ENCODE results near the gene TAF1. TPM values are rescaled to one million over a fixed set of nuclear protein-coding genes. Genes with fewer than 3 reads are reported as not detected.
"Not testable (repeated sequence)": the region's sequence is repeated elsewhere in the genome, so short reads cannot be mapped to it uniquely, and the experiment has no call there.

The TAF1 gene
- 31.7 TPM for total RNA-seq (2013)
- 10 to 100 TPM in 1 of 3 donors, 1 to 10 TPM in 2; 4.0 to 19.7 (median 5.2) TPM for polyA plus RNA-seq
- polyA minus RNA-seq: 26.0 and 44.6 TPM in 2 replicates
- total RNA-seq: 27.4 to 97.1 (median 77.7) reads per million in 11 experiments

GRCh38 chrX:71365875-71366673 is at the start of gene TAF1:
Gene TAF1 (plus strand): TSS chrX:71366357. CDS start chrX:71366375, 18 bp downstream.
- H3K27ac ChIP-seq (ENCODE audit: low read depth in 1 of 2, low read length in 2 of 2): peak within 1 kb of the TSS; percentile 93 to 96
- Mint-ChIP-seq H3K36me3 (peaks cover 11 to 18% of the 10 kb centered on the region in 2 donors), H3K4me3 (peak within 1 kb of the TSS; percentile 95 to 96), H3K27ac (peak within 1 kb of the TSS; percentile 96 to 99 (median 98)), H3K27me3 (ENCODE audit: low read depth in 3 of 3) (peaks cover 0 to 6% (median 0%) of the 10 kb centered on the region in 3 donors), H3K9me3 (peaks cover 0 to 22% (median 7%) of the 10 kb centered on the region in 7 donors), H3K4me1 (peaks cover 13% of the 10 kb centered on the region)
- H4K20me1 ChIP-seq (ENCODE audit: insufficient read depth, low read length): peaks cover 3% of the 10 kb centered on the region
- intact Hi-C loops (cut with micrococcal nuclease): no loop called here
- peaks cover 6 to 10% of the 10 kb centered on the region in 2 donors for H3K36me3 ChIP-seq (replicated peaks in 1 of 2; ENCODE audit: control insufficient read depth in 1 of 2, insufficient read depth in 2 of 2, low read length in 2 of 2)
- peak; percentile 96 to 97 (median 97) for DNase-seq
- H3K9ac ChIP-seq (ENCODE audit: insufficient read depth, low read length, poor library complexity, severe bottlenecking): peak within 1 kb of the TSS; percentile 86
- H3K4me3 ChIP-seq (replicated peaks in 1 of 3; ENCODE audit: low read depth in 2 of 3, low read length in 3 of 3): peak within 1 kb of the TSS; percentile 76 to 90 (median 89)
- no peak for TF ChIP-seq CTCF (IDR thresholded peaks at IDR 0.05)
- no peaks in the 10 kb centered on the region for H3K27me3 ChIP-seq (ENCODE audit: control insufficient read depth in 2 of 2, insufficient read depth in 2 of 2, low read length in 2 of 2)
- H3K4me2 ChIP-seq (replicated peaks; ENCODE audit: extremely low read depth, low read length, poor library complexity, severe bottlenecking): peak within 1 kb of the TSS; percentile 86
- 0% methylated on average over 17 of the region's 51 CpGs for WGBS (ENCODE audit: insufficient coverage)
- peak within 1 kb of the TSS; percentile 67 for H2AFZ ChIP-seq (ENCODE audit: insufficient read depth, low read depth, low read length, poor library complexity, severe bottlenecking)
- H3K9me3 ChIP-seq (replicated peaks in 1 of 2; ENCODE audit: control insufficient read depth in 1 of 2, insufficient read depth in 1 of 2, low read length in 2 of 2): no peaks in the 10 kb centered on the region
- H3K79me2 ChIP-seq (ENCODE audit: insufficient read depth, low read length): peaks cover 41% of the 10 kb centered on the region
- peaks cover 12 to 17% of the 10 kb centered on the region in 2 donors for H3K4me1 ChIP-seq (ENCODE audit: control insufficient read depth in 1 of 2, insufficient read depth in 2 of 2, low read length in 2 of 2)

GRCh38 chrX:71316959-71317358 is 49.2 kb upstream of the TAF1 start:
- intact Hi-C loops (cut with micrococcal nuclease); H3K36me3 ChIP-seq (replicated peaks in 1 of 2; ENCODE audit: control insufficient read depth in 1 of 2, insufficient read depth in 2 of 2, low read length in 2 of 2); H2AFZ ChIP-seq (ENCODE audit: insufficient read depth, low read depth, low read length, poor library complexity, severe bottlenecking); H4K20me1 ChIP-seq (ENCODE audit: insufficient read depth, low read length); H3K9me3 ChIP-seq (replicated peaks in 1 of 2; ENCODE audit: control insufficient read depth in 1 of 2, insufficient read depth in 1 of 2, low read length in 2 of 2); DNase-seq; H3K27ac ChIP-seq (ENCODE audit: low read depth in 1 of 2, low read length in 2 of 2); H3K4me3 Mint-ChIP-seq; H3K79me2 ChIP-seq (ENCODE audit: insufficient read depth, low read length); H3K4me2 ChIP-seq (replicated peaks; ENCODE audit: extremely low read depth, low read length, poor library complexity, severe bottlenecking); H3K27me3 ChIP-seq (ENCODE audit: control insufficient read depth in 2 of 2, insufficient read depth in 2 of 2, low read length in 2 of 2); H3K4me3 ChIP-seq (replicated peaks in 1 of 3; ENCODE audit: low read depth in 2 of 3, low read length in 3 of 3); H3K4me1 ChIP-seq (ENCODE audit: control insufficient read depth in 1 of 2, insufficient read depth in 2 of 2, low read length in 2 of 2); H3K36me3 Mint-ChIP-seq; H3K27ac Mint-ChIP-seq; H3K27me3 Mint-ChIP-seq (ENCODE audit: low read depth in 3 of 3); H3K9ac ChIP-seq (ENCODE audit: insufficient read depth, low read length, poor library complexity, severe bottlenecking): not testable (repeated sequence)
- Mint-ChIP-seq H3K4me1 (peaks cover 10% of the 10 kb centered on the region), H3K9me3 (peaks cover 0 to 11% (median 0%) of the 10 kb centered on the region in 7 donors)
- no CpG with 5 or more reads among the region's 1 CpG for WGBS (ENCODE audit: insufficient coverage)

Measured in CD14-positive monocyte (primary cell).